IPS DF 4.7 (cell line): ENCODE measurements around the gene MOG.
"Not testable (repeated sequence)": the region's sequence is repeated elsewhere in the genome, so short reads cannot be mapped to it uniquely, and the experiment has no call there.

Source experiments
- DNase-seq: peaks from one replicate; pipeline ENCODE4 v3.0.0-alpha.2; 2013; ENCODE audit warnings: low spot score; ENCODE audit errors: extremely low read depth

Gene MOG

DNA sequence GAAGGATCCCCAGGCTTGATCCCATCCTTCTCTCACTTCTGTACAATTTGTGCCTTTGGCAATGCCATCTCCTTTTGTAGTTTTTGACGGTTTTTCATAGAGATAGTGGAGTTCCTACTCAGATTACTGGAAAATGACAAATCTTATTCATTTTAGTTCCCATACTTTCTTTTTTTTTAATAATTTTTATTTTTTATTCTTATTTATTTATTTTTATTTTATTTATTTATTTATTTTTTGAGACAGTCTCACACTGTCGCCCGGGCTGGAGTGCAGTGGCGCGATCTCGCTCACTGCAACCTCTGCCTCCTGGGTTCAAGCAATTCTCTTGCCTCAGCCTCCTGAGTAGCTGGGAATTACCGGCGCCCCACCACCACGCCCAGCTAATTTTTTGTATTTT, 19.6 kb upstream of the MOG start:
- no peak for DNase-seq

- no peak for DNase-seq
These were observed 15.3 kb upstream of the MOG start for GRCh38 chr6:29641430-29642148.

- DNase-seq: no peak
These were observed 8.8 kb upstream of the MOG start for GRCh38 chr6:29647927-29648642.

DNA sequence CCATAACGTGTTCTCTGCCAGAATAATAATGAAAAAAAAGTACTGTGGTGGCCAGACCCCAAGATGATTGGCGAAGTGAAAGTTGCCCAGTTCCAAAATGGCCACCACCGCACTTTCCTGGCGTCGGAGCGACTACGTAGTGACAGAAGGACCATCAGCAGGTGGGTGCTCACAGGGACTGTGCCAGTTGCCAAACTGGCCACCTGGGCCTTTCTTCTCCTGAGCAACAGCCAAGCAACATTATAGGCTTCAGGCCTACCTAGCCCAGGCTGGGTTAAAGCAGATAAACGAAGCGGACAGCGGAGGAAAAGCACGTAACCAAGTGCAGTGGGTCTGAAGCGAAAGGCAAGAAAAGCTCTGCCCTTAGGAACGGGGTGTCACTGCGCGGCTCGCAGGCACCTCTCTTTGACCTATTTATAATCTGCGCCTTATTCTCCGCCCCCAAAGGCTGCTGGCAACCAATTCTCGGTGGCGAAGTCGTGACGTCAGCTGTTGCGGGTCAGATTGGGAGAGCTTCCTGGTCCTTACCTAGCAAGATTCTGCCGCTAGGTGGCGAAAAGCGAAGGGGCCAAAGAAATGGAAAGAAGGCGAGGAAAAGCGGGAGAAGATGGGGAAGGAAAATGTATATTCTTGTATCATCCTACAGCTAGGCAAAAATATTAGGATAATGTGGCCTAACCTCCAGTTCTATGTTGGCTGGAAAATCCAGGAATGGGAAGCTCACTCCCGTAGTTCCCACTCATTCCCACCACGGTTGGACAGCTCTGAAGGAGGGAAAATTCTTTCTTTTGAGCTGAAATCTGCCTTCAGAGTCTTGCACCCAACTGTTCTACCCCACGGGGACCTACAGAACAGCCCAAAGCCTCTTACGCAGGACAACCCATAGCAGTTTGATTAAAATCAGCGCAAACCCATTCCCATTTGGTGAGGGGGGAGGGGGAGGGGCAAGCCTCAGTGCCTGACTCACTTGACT, 6.9 kb upstream of the MOG start:
- DNase-seq: no peak

DNA sequence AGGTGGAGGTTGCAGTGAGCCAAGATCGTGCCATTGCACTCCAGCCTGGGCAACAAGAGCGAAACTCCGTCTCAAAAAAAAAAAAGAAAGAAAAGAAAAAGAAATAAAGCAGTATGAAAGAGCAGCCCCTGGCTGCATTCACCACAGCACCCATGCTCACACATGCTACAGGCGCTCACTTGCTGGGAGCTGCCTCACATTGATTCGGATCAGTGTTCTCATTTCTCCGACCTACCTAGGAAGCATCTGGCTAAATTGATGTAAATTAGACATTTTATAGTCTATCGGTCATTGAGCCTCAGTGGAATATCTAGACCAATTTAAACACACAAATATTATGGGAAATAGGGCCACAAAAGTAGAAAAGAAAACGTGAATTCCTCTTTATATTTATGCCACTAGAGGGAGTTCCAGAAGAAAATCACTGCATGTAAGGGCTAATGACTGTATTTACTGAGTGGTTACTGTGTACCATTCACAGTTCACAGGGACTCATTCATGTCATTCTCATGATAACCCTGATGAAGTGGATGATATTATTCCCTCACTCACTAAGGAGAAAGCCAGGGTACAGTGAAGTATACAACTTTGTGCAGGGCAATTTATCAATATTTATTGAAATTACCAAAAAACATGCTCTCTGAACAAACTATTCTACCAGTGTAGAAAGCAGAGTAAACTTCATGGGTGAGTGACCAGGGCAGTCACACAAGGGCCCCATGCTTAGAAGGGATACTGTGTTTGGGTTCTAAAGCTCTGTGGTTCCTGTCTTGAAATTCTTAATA, 5.3 kb upstream of the MOG start:
- DNase-seq: no peak

GRCh38 chr6:29652198-29652584, 4.7 kb upstream of the MOG start:
- no peak for DNase-seq

DNA sequence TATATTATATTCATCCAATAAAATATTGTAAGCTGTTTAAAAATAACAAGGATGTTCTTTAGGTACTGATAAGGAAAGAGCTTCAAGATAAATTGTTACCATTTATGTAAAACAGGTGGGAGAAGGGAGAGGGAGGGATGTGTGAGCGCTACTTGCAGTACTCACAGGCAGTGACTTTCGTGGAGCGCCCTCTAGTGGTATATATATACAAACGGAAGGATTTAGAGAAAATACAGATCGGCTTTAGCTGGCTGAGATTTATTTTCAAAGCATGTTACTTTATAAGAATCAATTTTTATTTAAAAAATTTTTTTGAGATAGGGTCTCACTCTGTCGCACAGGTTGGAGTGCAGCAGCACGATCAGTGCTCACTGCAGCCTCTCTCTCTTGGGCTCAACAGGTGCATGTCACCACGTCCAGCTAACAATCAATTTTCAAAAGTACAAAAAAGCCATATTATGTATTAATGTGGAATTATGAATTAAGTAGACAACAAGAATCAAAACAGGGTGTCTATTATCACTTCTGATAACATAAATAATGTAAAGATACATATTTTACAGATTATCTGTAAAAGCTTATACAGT, 3.3 kb upstream of the MOG start:
- DNase-seq: no peak

GRCh38 chr6:29655658-29656057, 1.2 kb upstream of the MOG start:
- no peak for DNase-seq

DNA sequence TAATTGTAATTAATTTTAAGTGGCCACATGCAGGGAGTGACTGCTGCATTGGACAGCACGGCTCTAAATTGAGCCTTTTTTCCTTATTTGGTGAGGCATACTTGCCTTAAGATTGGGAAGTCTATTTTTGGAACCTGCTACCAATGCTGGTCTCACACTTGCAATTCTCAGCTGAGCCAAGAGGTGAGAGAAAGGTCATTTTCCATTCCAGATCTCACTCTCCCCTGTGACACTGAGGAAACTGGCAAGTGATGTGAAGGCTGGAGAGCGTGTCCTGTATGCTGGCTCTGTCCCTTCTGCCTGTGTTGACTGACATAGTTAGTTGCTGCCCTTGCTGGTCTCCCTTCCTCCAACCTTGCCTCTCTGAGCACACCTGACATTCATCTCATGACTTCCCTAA, 735 bp upstream of the MOG start:
- no peak for DNase-seq

DNA sequence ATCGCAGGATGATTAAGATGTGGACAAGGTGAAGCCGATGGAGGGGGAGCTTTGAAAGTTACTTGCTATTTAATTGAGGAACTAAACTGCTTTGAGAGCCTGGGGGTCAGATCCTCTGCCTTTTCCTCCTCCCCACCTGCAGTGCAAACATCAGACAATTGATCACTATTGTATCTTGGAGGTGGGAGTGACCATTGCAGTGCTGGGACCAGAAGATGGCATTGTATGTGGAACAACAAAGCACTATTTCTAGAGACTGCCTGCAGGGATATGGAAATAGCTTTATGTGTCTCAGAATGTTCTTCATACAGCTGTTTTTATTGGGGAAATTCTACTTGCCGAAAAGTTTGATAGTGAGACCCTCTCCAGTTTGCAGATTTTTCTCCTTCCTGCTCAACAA, 4.2 kb downstream of the MOG start:
- no peak for DNase-seq

DNA sequence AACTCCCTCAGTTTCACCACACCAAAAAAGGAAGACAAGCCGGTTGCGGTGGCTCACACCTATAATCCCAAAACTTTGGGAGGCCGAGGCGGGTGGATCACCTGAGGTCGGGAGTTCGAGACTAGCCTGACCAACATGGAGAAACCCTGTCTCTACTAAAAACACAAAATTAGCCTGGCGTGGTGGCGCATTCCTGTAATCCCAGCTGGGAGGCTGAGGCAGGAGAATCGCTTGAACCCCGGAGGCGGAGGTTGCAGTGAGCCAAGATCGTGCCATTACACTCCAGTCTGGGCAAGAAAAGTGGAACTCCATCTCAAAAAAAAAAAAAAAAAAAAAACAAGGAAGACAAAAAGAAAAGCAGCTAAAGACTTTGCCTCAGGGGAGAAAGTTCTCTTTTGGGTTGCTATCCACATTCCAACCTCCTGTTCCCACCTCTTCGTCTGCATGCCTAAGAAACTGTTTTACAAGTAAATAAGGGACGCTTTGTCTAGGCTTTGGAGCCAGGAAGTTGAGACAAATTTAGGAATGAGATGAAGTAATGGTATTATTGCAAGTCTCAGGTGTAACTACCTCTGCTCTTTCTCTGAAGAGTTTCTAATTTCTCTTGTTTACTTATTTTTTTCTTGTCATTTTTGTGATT, 4.7 kb downstream of the MOG start:
- not testable (repeated sequence) for DNase-seq

DNA sequence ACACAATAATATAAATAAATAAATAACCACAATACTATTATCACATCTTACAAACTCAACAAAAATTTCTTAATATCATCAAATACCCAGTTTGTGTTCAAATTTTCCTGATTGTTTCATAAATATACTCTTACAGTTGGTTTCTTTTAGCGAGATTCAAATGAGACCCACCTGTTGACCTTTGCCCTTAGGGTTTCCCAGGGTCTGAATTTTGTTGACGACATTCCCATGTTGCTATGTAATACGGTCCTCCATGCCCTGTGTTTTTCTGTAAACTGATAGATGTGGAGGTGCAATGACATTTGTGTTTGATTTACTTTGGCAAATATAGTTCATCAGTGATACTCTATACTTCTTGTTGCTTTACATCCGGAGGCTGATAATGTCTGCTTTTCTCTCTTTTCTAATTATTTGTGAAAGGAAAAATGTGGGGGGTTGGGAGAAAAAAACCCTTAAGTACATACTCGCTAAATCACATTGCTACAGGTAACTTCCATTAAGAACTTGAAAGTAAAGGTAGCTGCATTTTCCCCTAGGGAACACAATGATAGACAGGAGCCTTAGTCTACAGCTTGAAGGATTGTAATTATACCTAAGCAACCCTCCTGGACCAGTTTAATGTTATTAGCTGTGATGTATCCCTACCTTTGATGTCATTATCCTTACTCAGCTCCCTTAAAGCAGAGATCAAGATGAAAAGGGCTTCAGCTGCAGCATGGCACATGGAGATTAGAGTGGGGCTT, 6.6 kb downstream of the MOG start:
- no peak for DNase-seq

- no peak for DNase-seq
These were observed 9.3 kb downstream of the MOG start for GRCh38 chr6:29665942-29666825.

DNA sequence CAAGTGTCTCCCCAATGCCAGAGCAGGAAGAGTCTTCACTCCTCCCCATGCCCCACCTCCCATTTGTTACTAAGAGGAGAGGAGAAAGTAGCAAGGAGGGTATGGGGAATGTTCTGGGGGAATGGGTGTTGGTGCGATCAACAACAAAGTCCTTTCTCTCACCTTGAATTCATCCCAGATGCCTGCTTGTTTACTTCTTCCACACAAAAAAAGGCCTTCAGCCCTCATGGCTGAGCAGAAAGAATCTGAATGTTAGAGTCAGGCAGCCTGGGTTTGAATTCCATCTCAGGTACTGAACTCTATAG, 9.9 kb downstream of the MOG start:
- DNase-seq: no peak

- no peak for DNase-seq
These were observed 10.3 kb downstream of the MOG start for GRCh38 chr6:29667158-29667557.

DNA sequence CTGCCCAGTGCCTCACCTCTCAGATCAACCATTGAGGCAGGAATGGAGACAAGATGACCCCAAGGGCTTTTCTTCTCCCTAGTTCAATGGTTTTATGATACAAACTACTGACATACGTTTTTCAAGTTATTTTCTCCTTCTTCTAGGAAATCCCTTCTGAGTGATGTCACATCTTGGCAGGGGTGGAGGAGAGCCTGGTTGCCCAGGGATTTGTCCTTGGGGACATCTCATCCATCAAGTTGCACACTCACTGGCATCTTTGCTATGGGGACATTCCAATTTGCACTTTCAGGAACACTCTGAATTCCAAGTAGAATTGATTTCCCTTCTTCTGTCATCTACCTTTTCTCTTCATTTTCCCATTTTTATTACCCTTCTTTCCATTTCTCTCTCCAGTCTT, 14.1 kb downstream of the MOG start:
- no peak for DNase-seq

- not testable (repeated sequence) for DNase-seq
These were observed 15.2 kb downstream of the MOG start for GRCh38 chr6:29672116-29672515.

DNA sequence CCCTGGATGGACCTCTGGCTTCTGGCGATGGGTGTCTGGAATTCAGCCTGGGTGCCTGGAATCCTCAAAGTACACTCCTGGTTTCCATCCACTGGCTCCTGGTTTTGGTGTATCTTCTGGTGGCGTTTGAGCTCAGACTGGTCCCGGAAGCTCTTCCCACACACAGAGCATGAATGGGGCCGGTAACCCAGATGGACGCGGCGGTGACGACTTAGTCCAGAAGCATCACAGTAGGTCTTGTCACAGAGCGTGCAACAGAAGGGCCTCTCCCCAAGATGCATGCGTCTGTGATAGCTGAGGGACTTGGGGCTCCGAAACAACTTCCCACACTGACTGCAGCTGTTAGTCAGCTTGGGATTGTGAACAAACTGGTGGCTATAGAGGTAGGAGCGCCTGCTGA, 16.3 kb downstream of the MOG start:
- DNase-seq: no peak

GRCh38 chr6:29674008-29674407, 17.1 kb downstream of the MOG start:
- DNase-seq: no peak
